HCT116 (cell line): ENCODE data around the gene PLEKHJ1. TPM values are rescaled to one million over a fixed set of nuclear protein-coding genes. Genes with fewer than 3 reads are reported as not detected.
"Not testable (repeated sequence)": the region's sequence is repeated elsewhere in the genome, so short reads cannot be mapped to it uniquely, and the experiment has no call there.

Experiments
- ATAC-seq: fragments of 200-7000 bp; cut with Tn5 transposase; 2 replicates; pipeline ENCODE4 v1.9.1; 2020; ENCODE audit warnings: mild to moderate bottlenecking, moderate library complexity
- BruUV-seq: library from RNA; stranded (reverse); fragments of 400-500 nt; replicated peaks from 2 replicates; lab custom pipeline; 2021; lab: Mats Ljungman, UMichigan
- CTCF ChIA-PET: fragments of 300-600 bp; sonication (Branson Sonifier 250); formaldehyde crosslinking; loops from one replicate; lab custom pipeline; 2021; ENCODE audit warnings: antibody characterized with exemption; lab: Charles Lee
- POLR2A ChIA-PET: fragments of 300-600, 350-600 bp; sonication (Branson Sonifier 250); formaldehyde crosslinking; loops from one replicate; lab custom pipeline; 2021; ENCODE audit warnings: antibody characterized with exemption; lab: Charles Lee
- RAD21 ChIA-PET, 2 experiments: fragments of 300-600 bp; sonication (Branson Sonifier 250); formaldehyde crosslinking; loops; one replicate each; lab custom pipeline; 2023; ENCODE audit warnings: low total read pairs in 2 of 2; ENCODE audit not compliant: uncharacterized antibody in 2 of 2, unreplicated experiment in 2 of 2, low non-redundant PET in 1 of 2; lab: Charles Lee
- DNase-seq: peaks from one replicate; pipeline ENCODE4 v3.0.0-alpha.2; 2010; ENCODE audit warnings: low read depth, low spot score
- H2AFZ ChIP-seq: fragments of 200-600 bp; shearing (Covaris generic), sonication (generic); 2 replicates; pipeline ENCODE4 v1.6.1; 2017; ENCODE audit warnings: low read depth, mixed run types, mixed read lengths, antibody characterized with exemption, low read length; ENCODE audit not compliant: poor library complexity, severe bottlenecking
- H3K27ac ChIP-seq: 2 replicates; pipeline ENCODE4 v1.5.1; 2012; ENCODE audit warnings: low read depth, low read length
- H3K27me3 ChIP-seq: fragments of 200-600 bp; sonication (generic); 2 replicates; pipeline ENCODE4 v1.6.1; 2016; ENCODE audit warnings: mixed run types, low read length, mixed read lengths; ENCODE audit not compliant: insufficient read depth
- H3K36me3 ChIP-seq, 2 experiments: fragments of 200-500 bp in 1 of 2; fragments of 200-600 bp in 1 of 2; sonication (Bioruptor generic) in 1 of 2; sonication (generic) in 1 of 2; 2 replicates each; pipeline versions ENCODE4 v1.5.1 to v1.6.1; 2014 to 2016; ENCODE audit warnings: low read length in 2 of 2, inconsistent platforms in 1 of 2, mixed read lengths in 1 of 2, mixed run types in 1 of 2; ENCODE audit not compliant: insufficient read depth in 2 of 2, control insufficient read depth in 1 of 2
- H3K4me1 ChIP-seq, 2 experiments: fragments of 200-600 bp in 1 of 2; sonication (generic) in 1 of 2; 2 replicates each; pipeline versions ENCODE4 v1.5.1 to v1.6.1; 2012 to 2017; ENCODE audit warnings: low read length in 2 of 2, inconsistent platforms in 1 of 2, mild to moderate bottlenecking in 1 of 2, mixed read lengths in 1 of 2, mixed run types in 1 of 2, moderate library complexity in 1 of 2; ENCODE audit not compliant: insufficient read depth in 2 of 2, control insufficient read depth in 1 of 2
- H3K4me2 ChIP-seq: fragments of 200-600 bp; sonication (generic); 2 replicates; pipeline ENCODE4 v1.6.1; 2017; ENCODE audit warnings: mixed run types, low read length, mixed read lengths
- H3K4me3 ChIP-seq, 2 experiments: fragments of 200-600 bp in 1 of 2; sonication (generic) in 1 of 2; replicated peaks in 1 of 2; 2 replicates each; pipeline ENCODE4 v1.5.1; 2011 to 2016; ENCODE audit warnings: low read length in 2 of 2, control low read depth in 1 of 2, low read depth in 1 of 2, mild to moderate bottlenecking in 1 of 2, mixed read lengths in 1 of 2, mixed run types in 1 of 2
- H3K79me2 ChIP-seq: fragments of 200-600 bp; sonication (generic); 2 replicates; pipeline ENCODE4 v1.6.1; 2017; ENCODE audit warnings: mild to moderate bottlenecking, mixed run types, low read length, moderate library complexity, mixed read lengths; ENCODE audit not compliant: insufficient read depth
- H3K9ac ChIP-seq: fragments of 200-600 bp; sonication (generic); 2 replicates; pipeline ENCODE4 v1.6.1; 2016; ENCODE audit warnings: low read length, mixed read lengths
- H3K9me2 ChIP-seq: fragments of 200-600 bp; sonication (generic), shearing (Covaris generic); 2 replicates; pipeline ENCODE4 v1.6.1; 2017; ENCODE audit warnings: mixed run types, mild to moderate bottlenecking, moderate library complexity; ENCODE audit not compliant: insufficient read depth
- H3K9me3 ChIP-seq, 2 experiments: fragments of 200-500 bp in 1 of 2; fragments of 200-600 bp in 1 of 2; sonication (Bioruptor generic) in 1 of 2; sonication (generic) in 1 of 2; 2 replicates each; pipeline ENCODE4 v1.6.1; 2014 to 2017; ENCODE audit warnings: low read length in 2 of 2, mixed read lengths in 2 of 2, inconsistent platforms in 1 of 2, low read depth in 1 of 2, mild to moderate bottlenecking in 1 of 2, mixed run types in 1 of 2, moderate library complexity in 1 of 2; ENCODE audit not compliant: control insufficient read depth in 1 of 2, insufficient read depth in 1 of 2
- H4K20me1 ChIP-seq: fragments of 200-600 bp; sonication (generic), shearing (Covaris generic); 2 replicates; pipeline ENCODE4 v1.6.1; 2017; ENCODE audit warnings: mixed run types, mild to moderate bottlenecking, moderate library complexity; ENCODE audit not compliant: insufficient read depth
- ATF3 ChIP-seq: IDR thresholded peaks from 2 replicates; pipeline ENCODE4 v1.6.1; 2012
- ELF1 ChIP-seq: IDR thresholded peaks from 2 replicates; pipeline ENCODE4 v1.6.1; 2012; ENCODE audit warnings: low read depth, borderline replicate concordance
- FOSL1 ChIP-seq: IDR thresholded peaks from 2 replicates; pipeline ENCODE4 v1.6.1; 2012; ENCODE audit warnings: low read depth
- JUND ChIP-seq: IDR thresholded peaks from 2 replicates; pipeline ENCODE4 v1.6.1; 2012
- RAD21 ChIP-seq: IDR thresholded peaks from 2 replicates; pipeline ENCODE4 v1.6.1; 2012; ENCODE audit warnings: low read depth, mild to moderate bottlenecking
- TCF7L2 ChIP-seq: IDR thresholded peaks from 2 replicates; pipeline ENCODE4 v1.7.0; 2011; ENCODE audit warnings: borderline replicate concordance, inconsistent platforms; ENCODE audit not compliant: insufficient read depth, insufficient read length; ENCODE audit errors: extremely low read depth
- ZFX ChIP-seq: fragments of 450-650 bp; IDR thresholded peaks from 2 replicates; pipeline ENCODE4 v1.6.1; 2017
- intact Hi-C: fragments of 100-400 bp; cut with micrococcal nuclease; formaldehyde crosslinking; loops from 2 replicates; pipeline ENCODE4 v1.10.0; 2022
- total RNA-seq: library from RNA; stranded (reverse); gene quantifications from one replicate; pipeline ENCODE4 v1.2.1, GENCODE V29; 2021; ENCODE audit not compliant: unreplicated experiment
- TF ChIP-seq, protein P1 (sequence below): IDR thresholded peaks from 2 replicates; pipeline ENCODE4 v1.6.1; 2011; ENCODE audit warnings: mild to moderate bottlenecking, low read length, moderate library complexity; ENCODE audit not compliant: insufficient replicate concordance; ENCODE audit errors: extremely low read depth
- TF ChIP-seq, protein P2 (sequence below), 3 experiments: fragments of 200-600 bp in 1 of 3; sonication (generic) in 1 of 3; IDR thresholded peaks in 2 of 3; conservative IDR thresholded peaks in 1 of 3; 2 replicates each; pipeline ENCODE4 v1.5.1; 2012 to 2017; ENCODE audit warnings: low read depth in 2 of 3, low read length in 2 of 3, antibody characterized with exemption in 1 of 3, borderline replicate concordance in 1 of 3, control low read depth in 1 of 3, mild to moderate bottlenecking in 1 of 3, mixed read lengths in 1 of 3, mixed run types in 1 of 3, moderate library complexity in 1 of 3; ENCODE audit not compliant: insufficient read depth in 1 of 3

The PLEKHJ1 gene
- total RNA-seq, 1 experiment from 2014 or later = 88.2 TPM

- H3K36me3 ChIP-seq = no peaks in the 10 kb centered on the region
- BruUV-seq = no TSS peak
- H3K9me3 ChIP-seq = no peaks in the 10 kb centered on the region
- H3K79me2 ChIP-seq = no peaks in the 10 kb centered on the region
- DNase-seq = no peak
- intact Hi-C loops = no loop called here
- no peak within 1 kb of the TSS for H3K27ac ChIP-seq
- RAD21 ChIA-PET = no interaction called here
- H4K20me1 ChIP-seq = no peaks in the 10 kb centered on the region
- no peak within 1 kb of the TSS for H2AFZ ChIP-seq
- no peak within 1 kb of the TSS for H3K4me2 ChIP-seq
- H3K27me3 ChIP-seq = no peaks in the 10 kb centered on the region
- H3K4me1 ChIP-seq = no peaks in the 10 kb centered on the region
- POLR2A ChIA-PET = no interaction called here
- CTCF ChIA-PET = no interaction called here
- TF ChIP-seq, protein P1, sequence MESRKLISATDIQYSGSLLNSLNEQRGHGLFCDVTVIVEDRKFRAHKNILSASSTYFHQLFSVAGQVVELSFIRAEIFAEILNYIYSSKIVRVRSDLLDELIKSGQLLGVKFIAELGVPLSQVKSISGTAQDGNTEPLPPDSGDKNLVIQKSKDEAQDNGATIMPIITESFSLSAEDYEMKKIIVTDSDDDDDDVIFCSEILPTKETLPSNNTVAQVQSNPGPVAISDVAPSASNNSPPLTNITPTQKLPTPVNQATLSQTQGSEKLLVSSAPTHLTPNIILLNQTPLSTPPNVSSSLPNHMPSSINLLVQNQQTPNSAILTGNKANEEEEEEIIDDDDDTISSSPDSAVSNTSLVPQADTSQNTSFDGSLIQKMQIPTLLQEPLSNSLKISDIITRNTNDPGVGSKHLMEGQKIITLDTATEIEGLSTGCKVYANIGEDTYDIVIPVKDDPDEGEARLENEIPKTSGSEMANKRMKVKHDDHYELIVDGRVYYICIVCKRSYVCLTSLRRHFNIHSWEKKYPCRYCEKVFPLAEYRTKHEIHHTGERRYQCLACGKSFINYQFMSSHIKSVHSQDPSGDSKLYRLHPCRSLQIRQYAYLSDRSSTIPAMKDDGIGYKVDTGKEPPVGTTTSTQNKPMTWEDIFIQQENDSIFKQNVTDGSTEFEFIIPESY = no peak
- TF ChIP-seq, protein P2, sequence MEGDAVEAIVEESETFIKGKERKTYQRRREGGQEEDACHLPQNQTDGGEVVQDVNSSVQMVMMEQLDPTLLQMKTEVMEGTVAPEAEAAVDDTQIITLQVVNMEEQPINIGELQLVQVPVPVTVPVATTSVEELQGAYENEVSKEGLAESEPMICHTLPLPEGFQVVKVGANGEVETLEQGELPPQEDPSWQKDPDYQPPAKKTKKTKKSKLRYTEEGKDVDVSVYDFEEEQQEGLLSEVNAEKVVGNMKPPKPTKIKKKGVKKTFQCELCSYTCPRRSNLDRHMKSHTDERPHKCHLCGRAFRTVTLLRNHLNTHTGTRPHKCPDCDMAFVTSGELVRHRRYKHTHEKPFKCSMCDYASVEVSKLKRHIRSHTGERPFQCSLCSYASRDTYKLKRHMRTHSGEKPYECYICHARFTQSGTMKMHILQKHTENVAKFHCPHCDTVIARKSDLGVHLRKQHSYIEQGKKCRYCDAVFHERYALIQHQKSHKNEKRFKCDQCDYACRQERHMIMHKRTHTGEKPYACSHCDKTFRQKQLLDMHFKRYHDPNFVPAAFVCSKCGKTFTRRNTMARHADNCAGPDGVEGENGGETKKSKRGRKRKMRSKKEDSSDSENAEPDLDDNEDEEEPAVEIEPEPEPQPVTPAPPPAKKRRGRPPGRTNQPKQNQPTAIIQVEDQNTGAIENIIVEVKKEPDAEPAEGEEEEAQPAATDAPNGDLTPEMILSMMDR (IDR thresholded peaks at IDR 0.05 in 2 of 3, conservative IDR thresholded peaks at IDR 0.05 in 1 of 3; ENCODE audit: borderline replicate concordance in 1 of 3, insufficient read depth in 1 of 3, low read depth in 2 of 3, low read length in 2 of 3) = no peak
- TF ChIP-seq ELF1 = no peak
- no peak for TF ChIP-seq TCF7L2
- no peak for TF ChIP-seq JUND
- TF ChIP-seq FOSL1 = no peak
- TF ChIP-seq ZFX = no peak
- TF ChIP-seq ATF3 = no peak
- no peak for TF ChIP-seq RAD21
- no peak for ATAC-seq
- H3K9me2 ChIP-seq = no peaks in the 10 kb centered on the region
- no peak within 1 kb of the TSS for H3K9ac ChIP-seq
- H3K4me3 ChIP-seq = no peak within 1 kb of the TSS
These were observed 46.1 kb upstream of the PLEKHJ1 start, which contains the start of gene PEAK3 for GRCh38 chr19:2282062-2282861. Gene PEAK3, minus strand, starts transcription at chr19:2282175. Its CDS starts 1,244 bp downstream, at chr19:2280931.

DNA sequence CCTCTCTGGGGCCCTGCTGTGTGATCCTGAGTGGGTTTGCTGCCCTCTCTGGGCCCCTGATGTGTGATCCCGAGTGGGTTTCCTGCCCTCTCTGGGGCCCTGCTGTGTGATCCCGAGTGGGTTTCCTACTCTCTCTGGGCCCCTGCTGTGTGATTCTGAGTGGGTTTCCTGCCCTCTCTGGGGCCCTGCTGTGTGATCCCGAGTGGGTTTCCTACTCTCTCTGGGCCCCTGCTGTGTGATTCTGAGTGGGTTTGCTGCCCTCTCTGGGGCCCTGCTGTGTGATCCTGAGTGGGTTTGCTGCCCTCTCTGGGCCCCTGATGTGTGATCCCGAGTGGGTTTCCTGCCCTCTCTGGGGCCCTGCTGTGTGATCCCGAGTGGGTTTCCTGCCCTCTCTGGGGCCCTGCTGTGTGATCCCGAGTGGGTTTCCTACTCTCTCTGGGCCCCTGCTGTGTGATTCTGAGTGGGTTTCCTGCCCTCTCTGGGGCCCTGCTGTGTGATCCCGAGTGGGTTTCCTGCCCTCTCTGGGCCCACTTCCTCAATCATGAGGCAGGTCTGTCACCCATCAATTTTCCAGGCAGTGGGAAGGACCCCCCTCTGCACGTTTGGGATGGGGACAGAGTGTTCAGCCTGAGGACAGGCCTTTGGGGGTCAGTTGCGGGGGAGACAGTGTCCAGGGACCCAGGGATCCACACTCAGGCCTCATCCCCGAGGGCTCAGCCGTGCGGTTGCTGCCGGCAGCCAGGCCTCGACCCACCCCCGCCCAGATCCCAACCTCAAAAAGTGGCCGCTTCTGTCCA, 45.3 kb upstream of the PLEKHJ1 start:
- RAD21 ChIA-PET, DNase-seq, H2AFZ ChIP-seq, H3K4me1 ChIP-seq, POLR2A ChIA-PET, ATAC-seq, H3K27me3 ChIP-seq, H3K4me2 ChIP-seq, H4K20me1 ChIP-seq, H3K9ac ChIP-seq, CTCF ChIA-PET, intact Hi-C loops, H3K9me2 ChIP-seq, H3K27ac ChIP-seq, H3K4me3 ChIP-seq, BruUV-seq, H3K79me2 ChIP-seq, H3K36me3 ChIP-seq, H3K9me3 ChIP-seq: not testable (repeated sequence)
